DLD1 (cell line): ENCODE measurements around the gene KRT80.

Experiments used
- in situ Hi-C: cut with HindIII; loops from 2 replicates; pipeline ENCODE4 v1.10.0; 2017; ENCODE audit warnings: low sequenced_read_pairs

The KRT80 gene

GRCh38 chr12:52120951-52121823, 70.6 kb downstream of the KRT80 start:
- in situ Hi-C loops: loop anchor here (25.0 kb wide), 1 partner anchor 159 kb away; the partner anchor contains the start of gene ACVR1B

- in situ Hi-C loops: loop anchor here (25.0 kb wide), 1 partner anchor 157 kb away; the partner anchor contains the start of gene ACVR1B
Measured at GRCh38 chr12:52119398-52120254, 72.2 kb downstream of the KRT80 start.
